B cell (primary cell): ENCODE data around the gene FOXI3. TPM values are rescaled to one million over a fixed set of nuclear protein-coding genes. Genes with fewer than 3 reads are reported as not detected.

ENCODE experiments used
- polyA plus RNA-seq: library from polyadenylated mRNA; depleted of rRNA; stranded (reverse); fragments of >200 nt; gene quantifications from 2 replicates; pipeline ENCODE4 v1.2.3, GENCODE V29; 2012
- small RNA-seq: library from RNA; depleted of rRNA; stranded (forward); fragments of <200 nt; gene quantifications from one replicate; pipeline ENCODE3, GENCODE V24; 2012; ENCODE audit warnings: low replicate concordance, low read depth; ENCODE audit not compliant: insufficient read length
- total RNA-seq, 2 donors: library from RNA; stranded (reverse); fragments of 120-200 nt in 1 of 2; gene quantifications; 1 replicate in 1 of 2; 2 replicates in 1 of 2; pipeline versions ENCODE4 v1.2.3 to v1.2.4, GENCODE V29; 2013 to 2022

FOXI3 gene
- total and polyA plus RNA-seq, 2 donors (not counting 1 experiment from before 2014, with no cell fraction given) = not detected

Small RNA genes lying within 50 kb of the gene (small RNA-seq; reads per million reads assigned to genes)
- gene RNU6-1007P = not detected

Other genes with a start within 250 kb of the FOXI3 start
- gene EIF2AK3, start 174.8 kb upstream of the FOXI3 start, total RNA-seq = 57.9 and 67.5 TPM in 2 replicates
- 40.2 and 113 TPM in 2 replicates for gene EIF2AK3, start 174.8 kb upstream of the FOXI3 start, polyA plus RNA-seq
- 19.7 and 22.8 TPM in 2 replicates for gene RPIA, start 239.0 kb upstream of the FOXI3 start, total RNA-seq
- gene RPIA, start 239.0 kb upstream of the FOXI3 start, polyA plus RNA-seq = 9.4 and 14.5 TPM in 2 replicates